Uterus (tissue), 4 donors: ENCODE measurements around the gene TTI1. TPM values are rescaled to one million over a fixed set of nuclear protein-coding genes. Genes with fewer than 3 reads are reported as not detected.

Source experiments
- DNase-seq, 2 donors: peaks; one replicate each; pipeline ENCODE4 v3.0.0-alpha.2; 2019 to 2020
- H3K27ac ChIP-seq, 2 donors: fragments of 200-600 bp; sonication (generic); 1 replicate in 1 of 2; 2 replicates in 1 of 2; pipeline ENCODE4 v1.5.1; 2016 to 2018
- H3K27me3 ChIP-seq, 2 donors: fragments of 200-600 bp; sonication (generic); one replicate each; pipeline ENCODE4 v1.5.1; 2018 to 2019; ENCODE audit warnings: control low read depth in 1 of 2
- H3K36me3 ChIP-seq, 2 donors: fragments of 200-600 bp; sonication (generic); one replicate each; pipeline ENCODE4 v1.5.1; 2019; ENCODE audit warnings: control low read depth in 1 of 2
- H3K4me1 ChIP-seq, 2 donors: fragments of 200-600 bp; sonication (generic); one replicate each; pipeline ENCODE4 v1.5.1; 2018 to 2019; ENCODE audit warnings: control low read depth in 1 of 2
- H3K4me3 ChIP-seq, 2 donors: fragments of 200-600 bp; sonication (generic); 1 replicate in 1 of 2; 2 replicates in 1 of 2; pipeline ENCODE4 v1.5.1; 2018 to 2019; ENCODE audit warnings: mild to moderate bottlenecking in 1 of 2
- H3K9me3 ChIP-seq, 2 donors: fragments of 200-600 bp; sonication (generic); one replicate each; pipeline ENCODE4 v1.5.1; 2019; ENCODE audit warnings: control low read depth in 1 of 2
- CTCF ChIP-seq, 4 experiments: fragments of 200-600 bp in 2 of 4; fragments of 450-650 bp in 2 of 4; sonication (generic) in 2 of 4; IDR thresholded peaks; one replicate each; pipeline ENCODE4 v1.5.1; 2016 to 2019; ENCODE audit warnings: antibody characterized with exemption in 4 of 4, mild to moderate bottlenecking in 2 of 4, moderate library complexity in 1 of 4
- POLR2A ChIP-seq, 2 donors: fragments of 450-650 bp; IDR thresholded peaks; one replicate each; pipeline ENCODE4 v1.6.1; 2016; ENCODE audit warnings: antibody characterized with exemption in 2 of 2, mild to moderate bottlenecking in 1 of 2, moderate library complexity in 1 of 2
- intact Hi-C: fragments of 100-400 bp; cut with DNase I; formaldehyde crosslinking; loops from one replicate; pipeline ENCODE4 v1.15.1; 2023; ENCODE audit warnings: low total_unique reads
- total RNA-seq, 4 donors: library from RNA; depleted of rRNA in 3 of 4; stranded (reverse); fragments of >200 nt in 3 of 4; gene quantifications; one replicate each; pipeline versions ENCODE4 v1.1.0 to v1.2.4, GENCODE V29; 2014 to 2023
- donor health status: DM: yes; HTN: yes; CAD: no.

Gene TTI1
- total RNA-seq, 4 donors from 2014 or later: 5.3 to 33.2 (median 24.4) TPM

GRCh38 chr20:38076548-38076947 is 43.3 kb upstream of the TTI1 start:
- no peak for TF ChIP-seq CTCF (IDR thresholded peaks at IDR 0.05)
- TF ChIP-seq POLR2A (IDR thresholded peaks at IDR 0.05): no peak
- Histone ChIP-seq H3K27ac (peak overlapping the region; percentile 82 to 86), H3K36me3 (no peaks in the 10 kb centered on the region), H3K4me1 (peaks cover 0 to 21% of the 10 kb centered on the region in 2 donors), H3K4me3 (no peak overlapping the region), H3K9me3 (no peaks in the 10 kb centered on the region), H3K27me3 (no peaks in the 10 kb centered on the region)
- no peak for DNase-seq
- intact Hi-C loops: no loop called here

- Histone ChIP-seq H3K9me3 (no peaks in the 10 kb centered on the region), H3K27ac (peak overlapping the region; percentile 82 to 86), H3K4me3 (no peak overlapping the region), H3K36me3 (no peaks in the 10 kb centered on the region), H3K27me3 (no peaks in the 10 kb centered on the region), H3K4me1 (peaks cover 0 to 21% of the 10 kb centered on the region in 2 donors)
- no peak for DNase-seq
- intact Hi-C loops: no loop called here
- no peak for TF ChIP-seq CTCF (IDR thresholded peaks at IDR 0.05)
- no peak for TF ChIP-seq POLR2A (IDR thresholded peaks at IDR 0.05)
Observed at GRCh38 chr20:38075161-38075998, 42.1 kb upstream of the TTI1 start.

GRCh38 chr20:38073307-38074071 is 40.2 kb upstream of the TTI1 start:
- intact Hi-C loops: loop anchor here (5.0 kb wide), 1 partner anchor 94 kb away; the partner anchor contains the start of gene TGM2
- Histone ChIP-seq H3K27ac (peak overlapping the region; percentile 82 to 86), H3K4me1 (peaks cover 0 to 21% of the 10 kb centered on the region in 2 donors), H3K9me3 (no peaks in the 10 kb centered on the region), H3K27me3 (no peaks in the 10 kb centered on the region), H3K36me3 (no peaks in the 10 kb centered on the region), H3K4me3 (no peak overlapping the region)
- TF ChIP-seq POLR2A (IDR thresholded peaks at IDR 0.05) (no peak), CTCF (IDR thresholded peaks at IDR 0.05) (peak; percentile 77 to 89 (median 78))
- peak; percentile 73 to 86 for DNase-seq

GRCh38 chr20:38072898-38073297 is 39.6 kb upstream of the TTI1 start:
- Histone ChIP-seq H3K27me3 (no peaks in the 10 kb centered on the region), H3K9me3 (no peaks in the 10 kb centered on the region), H3K4me3 (no peak overlapping the region), H3K27ac (peak overlapping the region; percentile 82 to 86), H3K4me1 (peaks cover 0 to 21% of the 10 kb centered on the region in 2 donors), H3K36me3 (no peaks in the 10 kb centered on the region)
- no peak for TF ChIP-seq CTCF (IDR thresholded peaks at IDR 0.05)
- TF ChIP-seq POLR2A (IDR thresholded peaks at IDR 0.05): no peak
- intact Hi-C loops: loop anchor here (5.0 kb wide), 1 partner anchor 94 kb away; the partner anchor contains the start of gene TGM2
- DNase-seq: no peak
